GM12878 (cell line): ENCODE measurements around the gene DIAPH2. TPM values are rescaled to one million over a fixed set of nuclear protein-coding genes. Genes with fewer than 3 reads are reported as not detected.

Experiments used
- ATF7 ChIP-seq: fragments of 450-650 bp; IDR thresholded peaks from 2 replicates; pipeline ENCODE4 v1.6.1; 2016; ENCODE audit warnings: low read depth, mild to moderate bottlenecking
- BCL11A ChIP-seq: IDR thresholded peaks from 2 replicates; pipeline ENCODE4 v1.6.1; 2011; ENCODE audit warnings: low read depth, low read length
- ETV6 ChIP-seq, 2 experiments: fragments of 450-650 bp in 1 of 2; IDR thresholded peaks in 1 of 2; conservative IDR thresholded peaks in 1 of 2; 2 replicates each; pipeline ENCODE4 v1.6.1; 2014; ENCODE audit warnings: antibody characterized with exemption in 1 of 2, borderline replicate concordance in 1 of 2, low read depth in 1 of 2, mild to moderate bottlenecking in 1 of 2, moderate library complexity in 1 of 2
- HDGF ChIP-seq: fragments of 450-650 bp; IDR thresholded peaks from 2 replicates; pipeline ENCODE4 v1.6.1; 2016; ENCODE audit warnings: antibody characterized with exemption
- MXI1 ChIP-seq: fragments of 150-350 bp; IDR thresholded peaks from 2 replicates; pipeline ENCODE4 v1.6.1; 2011; ENCODE audit warnings: low read depth, mild to moderate bottlenecking, inconsistent platforms, low read length, improper control_type of control experiment
- polyA plus RNA-seq, 11 experiments: library from polyadenylated mRNA; depleted of rRNA in 4 of 11; unstranded in 6 of 11; stranded (reverse) in 5 of 11; fragments of >200 nt; fragmentation: Nextera tagmentation in 4 of 11; fragmentation: Illumina TruSeq in 1 of 11; extraction: Ambion mirVana in 4 of 11; extraction: Trizol in 1 of 11; gene quantifications; 1 replicate in 1 of 11; 2 replicates in 10 of 11; pipeline versions ENCODE4 v1.2.1 to v1.2.3, GENCODE V29; 2011 to 2016; ENCODE audit warnings: inconsistent platforms in 2 of 11, missing spikeins in 2 of 11, low read depth in 1 of 11
- total RNA-seq, 4 experiments: library from RNA; depleted of rRNA in 3 of 4; stranded (reverse); fragments of >200 nt in 3 of 4; fragmentation: Illumina TruSeq in 1 of 4; extraction: Trizol in 1 of 4; gene quantifications; 2 replicates each; pipeline versions ENCODE4 v1.2.1 to v1.2.3, GENCODE V29; 2013 to 2021
- TF ChIP-seq, protein P1 (sequence below): fragments of 450-650 bp; IDR thresholded peaks from 2 replicates; pipeline ENCODE4 v1.6.1; 2017; ENCODE audit warnings: mild to moderate bottlenecking
- TF ChIP-seq, protein P2 (sequence below): fragments of 450-650 bp; IDR thresholded peaks from 2 replicates; pipeline ENCODE4 v1.6.1; 2017; ENCODE audit warnings: mild to moderate bottlenecking, moderate library complexity
- TF ChIP-seq, protein P3 (sequence below): fragments of 150-350 bp; IDR thresholded peaks from 2 replicates; pipeline ENCODE4 v1.6.1; 2014; ENCODE audit warnings: mild to moderate bottlenecking, low read depth, low read length

Gene DIAPH2
- total and polyA plus RNA-seq, 10 of the 15 experiments (the other 5 are each of a cell fraction or from before 2014, with no cell fraction given) = 2.2 to 16.6 (median 8.8) TPM

DNA sequence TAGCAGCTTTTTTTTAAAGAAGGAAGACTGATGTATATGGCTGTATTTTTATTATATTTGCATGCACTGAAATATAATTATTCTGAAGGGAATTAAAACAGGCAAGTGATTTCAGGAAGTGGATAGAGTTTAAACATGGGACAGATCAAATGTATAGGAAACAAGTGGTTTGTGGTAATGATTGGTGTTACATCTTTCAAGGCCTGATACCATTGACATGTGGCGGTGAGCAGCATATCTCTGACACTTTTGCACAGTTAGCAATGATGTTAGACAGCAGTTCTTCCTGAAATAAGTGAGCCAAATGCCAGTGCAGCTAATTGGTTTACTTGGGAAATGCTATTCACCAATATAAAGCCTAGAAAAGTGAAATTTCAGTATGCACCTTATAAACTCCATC, 471.2 kb downstream of the DIAPH2 start (continued):
- no peak for TF ChIP-seq ETV6 (conservative IDR thresholded peaks at IDR 0.05 in 1 of 2, IDR thresholded peaks at IDR 0.05 in 1 of 2; ENCODE audit: borderline replicate concordance in 1 of 2, low read depth in 1 of 2)
- TF ChIP-seq, protein P1, sequence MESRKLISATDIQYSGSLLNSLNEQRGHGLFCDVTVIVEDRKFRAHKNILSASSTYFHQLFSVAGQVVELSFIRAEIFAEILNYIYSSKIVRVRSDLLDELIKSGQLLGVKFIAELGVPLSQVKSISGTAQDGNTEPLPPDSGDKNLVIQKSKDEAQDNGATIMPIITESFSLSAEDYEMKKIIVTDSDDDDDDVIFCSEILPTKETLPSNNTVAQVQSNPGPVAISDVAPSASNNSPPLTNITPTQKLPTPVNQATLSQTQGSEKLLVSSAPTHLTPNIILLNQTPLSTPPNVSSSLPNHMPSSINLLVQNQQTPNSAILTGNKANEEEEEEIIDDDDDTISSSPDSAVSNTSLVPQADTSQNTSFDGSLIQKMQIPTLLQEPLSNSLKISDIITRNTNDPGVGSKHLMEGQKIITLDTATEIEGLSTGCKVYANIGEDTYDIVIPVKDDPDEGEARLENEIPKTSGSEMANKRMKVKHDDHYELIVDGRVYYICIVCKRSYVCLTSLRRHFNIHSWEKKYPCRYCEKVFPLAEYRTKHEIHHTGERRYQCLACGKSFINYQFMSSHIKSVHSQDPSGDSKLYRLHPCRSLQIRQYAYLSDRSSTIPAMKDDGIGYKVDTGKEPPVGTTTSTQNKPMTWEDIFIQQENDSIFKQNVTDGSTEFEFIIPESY = no peak
- TF ChIP-seq ATF7 = no peak
- no peak for TF ChIP-seq MXI1
- TF ChIP-seq BCL11A = no peak
- TF ChIP-seq HDGF = no peak
- TF ChIP-seq, protein P2, sequence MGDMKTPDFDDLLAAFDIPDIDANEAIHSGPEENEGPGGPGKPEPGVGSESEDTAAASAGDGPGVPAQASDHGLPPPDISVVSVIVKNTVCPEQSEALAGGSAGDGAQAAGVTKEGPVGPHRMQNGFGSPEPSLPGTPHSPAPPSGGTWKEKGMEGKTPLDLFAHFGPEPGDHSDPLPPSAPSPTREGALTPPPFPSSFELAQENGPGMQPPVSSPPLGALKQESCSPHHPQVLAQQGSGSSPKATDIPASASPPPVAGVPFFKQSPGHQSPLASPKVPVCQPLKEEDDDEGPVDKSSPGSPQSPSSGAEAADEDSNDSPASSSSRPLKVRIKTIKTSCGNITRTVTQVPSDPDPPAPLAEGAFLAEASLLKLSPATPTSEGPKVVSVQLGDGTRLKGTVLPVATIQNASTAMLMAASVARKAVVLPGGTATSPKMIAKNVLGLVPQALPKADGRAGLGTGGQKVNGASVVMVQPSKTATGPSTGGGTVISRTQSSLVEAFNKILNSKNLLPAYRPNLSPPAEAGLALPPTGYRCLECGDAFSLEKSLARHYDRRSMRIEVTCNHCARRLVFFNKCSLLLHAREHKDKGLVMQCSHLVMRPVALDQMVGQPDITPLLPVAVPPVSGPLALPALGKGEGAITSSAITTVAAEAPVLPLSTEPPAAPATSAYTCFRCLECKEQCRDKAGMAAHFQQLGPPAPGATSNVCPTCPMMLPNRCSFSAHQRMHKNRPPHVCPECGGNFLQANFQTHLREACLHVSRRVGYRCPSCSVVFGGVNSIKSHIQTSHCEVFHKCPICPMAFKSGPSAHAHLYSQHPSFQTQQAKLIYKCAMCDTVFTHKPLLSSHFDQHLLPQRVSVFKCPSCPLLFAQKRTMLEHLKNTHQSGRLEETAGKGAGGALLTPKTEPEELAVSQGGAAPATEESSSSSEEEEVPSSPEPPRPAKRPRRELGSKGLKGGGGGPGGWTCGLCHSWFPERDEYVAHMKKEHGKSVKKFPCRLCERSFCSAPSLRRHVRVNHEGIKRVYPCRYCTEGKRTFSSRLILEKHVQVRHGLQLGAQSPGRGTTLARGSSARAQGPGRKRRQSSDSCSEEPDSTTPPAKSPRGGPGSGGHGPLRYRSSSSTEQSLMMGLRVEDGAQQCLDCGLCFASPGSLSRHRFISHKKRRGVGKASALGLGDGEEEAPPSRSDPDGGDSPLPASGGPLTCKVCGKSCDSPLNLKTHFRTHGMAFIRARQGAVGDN = no peak
- TF ChIP-seq, protein P3, sequence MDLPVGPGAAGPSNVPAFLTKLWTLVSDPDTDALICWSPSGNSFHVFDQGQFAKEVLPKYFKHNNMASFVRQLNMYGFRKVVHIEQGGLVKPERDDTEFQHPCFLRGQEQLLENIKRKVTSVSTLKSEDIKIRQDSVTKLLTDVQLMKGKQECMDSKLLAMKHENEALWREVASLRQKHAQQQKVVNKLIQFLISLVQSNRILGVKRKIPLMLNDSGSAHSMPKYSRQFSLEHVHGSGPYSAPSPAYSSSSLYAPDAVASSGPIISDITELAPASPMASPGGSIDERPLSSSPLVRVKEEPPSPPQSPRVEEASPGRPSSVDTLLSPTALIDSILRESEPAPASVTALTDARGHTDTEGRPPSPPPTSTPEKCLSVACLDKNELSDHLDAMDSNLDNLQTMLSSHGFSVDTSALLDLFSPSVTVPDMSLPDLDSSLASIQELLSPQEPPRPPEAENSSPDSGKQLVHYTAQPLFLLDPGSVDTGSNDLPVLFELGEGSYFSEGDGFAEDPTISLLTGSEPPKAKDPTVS = no peak
